Esophagus muscularis mucosa (tissue), 4 donors: ENCODE results near the gene KIF5C. TPM values are rescaled to one million over a fixed set of nuclear protein-coding genes. Genes with fewer than 3 reads are reported as not detected.

Experiments
- DNase-seq: peaks from one replicate; pipeline ENCODE4 v3.0.0-alpha.2; 2017; ENCODE audit errors: extremely low spot score
- H3K27ac ChIP-seq, 4 donors: fragments of 200-600 bp; sonication (generic); replicated peaks in 1 of 4; 1 replicate in 3 of 4; 2 replicates in 1 of 4; pipeline ENCODE4 v1.5.1; 2016 to 2019; ENCODE audit warnings: mild to moderate bottlenecking in 1 of 4
- H3K27me3 ChIP-seq, 4 donors: fragments of 200-600 bp; sonication (generic); one replicate each; pipeline versions ENCODE4 v1.5.1 to v1.6.0; 2016 to 2019
- H3K36me3 ChIP-seq, 4 donors: fragments of 200-600 bp; sonication (generic); one replicate each; pipeline ENCODE4 v1.5.1; 2016 to 2019
- H3K4me1 ChIP-seq, 4 donors: fragments of 200-600 bp; sonication (generic); one replicate each; pipeline ENCODE4 v1.5.1; 2016 to 2019
- H3K4me3 ChIP-seq, 4 donors: fragments of 200-600 bp; sonication (generic); 1 replicate in 2 of 4; 2 replicates in 2 of 4; pipeline ENCODE4 v1.5.1; 2016 to 2019; ENCODE audit warnings: mild to moderate bottlenecking in 4 of 4, moderate library complexity in 1 of 4
- H3K9me3 ChIP-seq, 4 donors: fragments of 200-600 bp; sonication (generic); 1 replicate in 3 of 4; 2 replicates in 1 of 4; pipeline ENCODE4 v1.5.1; 2016 to 2019
- CTCF ChIP-seq, 3 experiments: fragments of 200-600 bp in 2 of 3; fragments of 450-650 bp in 1 of 3; sonication (generic) in 2 of 3; IDR thresholded peaks; one replicate each; pipeline ENCODE4 v1.5.1; 2017 to 2019; ENCODE audit warnings: antibody characterized with exemption in 3 of 3, mild to moderate bottlenecking in 2 of 3, moderate library complexity in 1 of 3
- EP300 ChIP-seq: sonication (generic); formaldehyde crosslinking; IDR thresholded peaks from one replicate; pipeline ENCODE4 v1.6.1; 2017; ENCODE audit warnings: antibody characterized with exemption
- POLR2A ChIP-seq: fragments of 450-650 bp; IDR thresholded peaks from one replicate; pipeline ENCODE4 v1.6.1; 2017; ENCODE audit warnings: antibody characterized with exemption, moderate library complexity, mild to moderate bottlenecking, low read depth
- POLR2AphosphoS5 ChIP-seq, 2 donors: sonication (generic); formaldehyde crosslinking; IDR thresholded peaks; one replicate each; pipeline ENCODE4 v1.6.1; 2017; ENCODE audit warnings: antibody characterized with exemption in 2 of 2
- WGBS: methylation state at CpG from one replicate; pipeline ENCODE4 v1.1.5; 2018; 5-methylcytosine and 5-hydroxymethylcytosine counted together
- intact Hi-C: fragments of 100-400 bp; cut with DNase I; formaldehyde crosslinking; loops from one replicate; pipeline ENCODE4 v1.15.1; 2023
- total RNA-seq, 4 donors: library from RNA; depleted of rRNA; stranded (reverse); fragments of >200 nt; gene quantifications; one replicate each; pipeline versions ENCODE4 v1.1.0 to v1.2.1, GENCODE V29; 2016

KIF5C gene
- total RNA-seq, 4 donors from 2014 or later, result 2.9 to 4.6 (median 3.2) TPM

- Histone ChIP-seq H3K36me3 (no peaks in the 10 kb centered on the region), H3K4me1 (peaks cover 0 to 5% (median 0%) of the 10 kb centered on the region in 4 donors), H3K4me3 (no peak overlapping the region), H3K27me3 (no peaks in the 10 kb centered on the region), H3K9me3 (no peaks in the 10 kb centered on the region), H3K27ac (no peak overlapping the region)
- no peak for DNase-seq
- intact Hi-C loops, result loop anchor here (5.0 kb wide), 1 partner anchor 427 kb away; no protein-coding TSS in a partner anchor
- TF ChIP-seq CTCF (IDR thresholded peaks at IDR 0.05) (no peak), POLR2AphosphoS5 (IDR thresholded peaks at IDR 0.05) (no peak), EP300 (no peak), POLR2A (no peak)
- WGBS, result 88% methylated on average over 8 of the region's 8 CpGs
Measured at GRCh38 chr2:148994341-148994740, 119.3 kb downstream of the KIF5C start.

GRCh38 chr2:148996805-148997204 is 121.8 kb downstream of the KIF5C start:
- H3K27me3 ChIP-seq, result no peaks in the 10 kb centered on the region
- no peak for DNase-seq
- no peak overlapping the region for H3K27ac ChIP-seq
- H3K4me3 ChIP-seq, result no peak overlapping the region
- intact Hi-C loops, result no loop called here
- H3K9me3 ChIP-seq, result no peaks in the 10 kb centered on the region
- no peaks in the 10 kb centered on the region for H3K4me1 ChIP-seq
- no peak for TF ChIP-seq EP300
- no peak for TF ChIP-seq POLR2AphosphoS5 (IDR thresholded peaks at IDR 0.05)
- no peak for TF ChIP-seq CTCF (IDR thresholded peaks at IDR 0.05)
- TF ChIP-seq POLR2A, result no peak
- WGBS, result 94% methylated on average over 6 of the region's 6 CpGs
- H3K36me3 ChIP-seq, result no peaks in the 10 kb centered on the region

GRCh38 chr2:148998165-148998830 is 123.3 kb downstream of the KIF5C start:
- Histone ChIP-seq H3K27me3 (no peaks in the 10 kb centered on the region), H3K4me1 (no peaks in the 10 kb centered on the region), H3K9me3 (no peaks in the 10 kb centered on the region), H3K36me3 (no peaks in the 10 kb centered on the region), H3K27ac (no peak overlapping the region), H3K4me3 (no peak overlapping the region)
- DNase-seq, result no peak
- TF ChIP-seq POLR2A (no peak), POLR2AphosphoS5 (IDR thresholded peaks at IDR 0.05) (no peak), EP300 (no peak), CTCF (IDR thresholded peaks at IDR 0.05) (no peak)
- intact Hi-C loops, result no loop called here
- 85% methylated on average over 15 of the region's 16 CpGs for WGBS

GRCh38 chr2:148998831-148999200 is 123.8 kb downstream of the KIF5C start:
- 89% methylated on average over 4 of the region's 4 CpGs for WGBS
- H3K9me3 ChIP-seq, result no peaks in the 10 kb centered on the region
- intact Hi-C loops, result no loop called here
- no peaks in the 10 kb centered on the region for H3K27me3 ChIP-seq
- H3K27ac ChIP-seq, result no peak overlapping the region
- H3K4me1 ChIP-seq, result no peaks in the 10 kb centered on the region
- DNase-seq, result no peak
- no peak overlapping the region for H3K4me3 ChIP-seq
- H3K36me3 ChIP-seq, result no peaks in the 10 kb centered on the region
- TF ChIP-seq POLR2A (no peak), CTCF (IDR thresholded peaks at IDR 0.05) (no peak)

GRCh38 chr2:148999451-148999921 is 124.5 kb downstream of the KIF5C start:
- intact Hi-C loops, result no loop called here
- DNase-seq, result no peak
- Histone ChIP-seq H3K4me1 (no peaks in the 10 kb centered on the region), H3K27me3 (no peaks in the 10 kb centered on the region), H3K9me3 (no peaks in the 10 kb centered on the region), H3K36me3 (no peaks in the 10 kb centered on the region), H3K27ac (no peak overlapping the region), H3K4me3 (peak overlapping the region in 1 of 4 donors; percentile 2)
- WGBS, result 51% methylated on average over 7 of the region's 7 CpGs
- TF ChIP-seq EP300 (no peak), POLR2A (no peak), POLR2AphosphoS5 (IDR thresholded peaks at IDR 0.05) (no peak), CTCF (IDR thresholded peaks at IDR 0.05) (no peak)
